ENCODE results near the gene NUDT17. TPM values are rescaled to one million over a fixed set of nuclear protein-coding genes. Genes with fewer than 3 reads are reported as not detected.

The NUDT17 gene
- total RNA-seq, 4 donors from 2014 or later, result 1.9 to 2.3 (median 2.0) TPM; not detected in 1

- DNase-seq, result no peak
- peaks cover 0 to 21% (median 4%) of the 10 kb centered on the region in 4 donors for H3K4me1 ChIP-seq
- TF ChIP-seq CTCF (IDR thresholded peaks at IDR 0.05) (no peak), POLR2A (IDR thresholded peaks at IDR 0.05) (no peak)
- no peaks in the 10 kb centered on the region for H3K9me3 ChIP-seq
- H3K4me3 ChIP-seq, result no peak overlapping the region
- H3K27me3 ChIP-seq, result no peaks in the 10 kb centered on the region
- no peaks in the 10 kb centered on the region for H3K36me3 ChIP-seq
- H3K27ac ChIP-seq, result no peak overlapping the region
These were observed 41.4 kb downstream of the NUDT17 start for GRCh38 chr1:145886816-145887215.

- H3K27ac ChIP-seq, result no peak overlapping the region
- peaks cover 0 to 26% (median 4%) of the 10 kb centered on the region in 4 donors for H3K4me1 ChIP-seq
- no peaks in the 10 kb centered on the region for H3K27me3 ChIP-seq
- TF ChIP-seq POLR2A (IDR thresholded peaks at IDR 0.05) (no peak), CTCF (IDR thresholded peaks at IDR 0.05) (no peak)
- DNase-seq, result no peak
- H3K36me3 ChIP-seq, result no peaks in the 10 kb centered on the region
- H3K4me3 ChIP-seq, result no peak overlapping the region
- H3K9me3 ChIP-seq, result no peaks in the 10 kb centered on the region
These were observed 42.2 kb downstream of the NUDT17 start for GRCh38 chr1:145887631-145888030.

GRCh38 chr1:145889722-145890121, 44.3 kb downstream of the NUDT17 start:
- Histone ChIP-seq H3K4me1 (peaks cover 0 to 27% (median 4%) of the 10 kb centered on the region in 4 donors), H3K36me3 (no peaks in the 10 kb centered on the region), H3K4me3 (no peak overlapping the region), H3K27me3 (no peaks in the 10 kb centered on the region), H3K9me3 (no peaks in the 10 kb centered on the region), H3K27ac (no peak overlapping the region)
- no peak for DNase-seq
- TF ChIP-seq CTCF (IDR thresholded peaks at IDR 0.05) (no peak), POLR2A (IDR thresholded peaks at IDR 0.05) (no peak)

- Histone ChIP-seq H3K27ac (peak overlapping the region in 3 of 4 donors; percentile 66 to 82 (median 79)), H3K9me3 (no peaks in the 10 kb centered on the region), H3K4me1 (peaks cover 0 to 21% (median 2%) of the 10 kb centered on the region in 4 donors), H3K4me3 (no peak overlapping the region), H3K27me3 (no peaks in the 10 kb centered on the region), H3K36me3 (no peaks in the 10 kb centered on the region)
- no peak for DNase-seq
- no peak for TF ChIP-seq CTCF (IDR thresholded peaks at IDR 0.05)
- TF ChIP-seq POLR2A (IDR thresholded peaks at IDR 0.05), result no peak
These were observed 45.7 kb downstream of the NUDT17 start for GRCh38 chr1:145891143-145891542.

GRCh38 chr1:145891587-145892485, 46.4 kb downstream of the NUDT17 start:
- peak; percentile 69 to 95 (median 92) for DNase-seq

More at GRCh38 chr1:145891587-145892485, 46.4 kb downstream of the NUDT17 start:
- no peaks in the 10 kb centered on the region for H3K9me3 ChIP-seq
- H3K4me3 ChIP-seq, result peak overlapping the region in 1 of 4 donors; percentile 6
- peak; percentile 66 to 97 (median 90) for TF ChIP-seq CTCF (IDR thresholded peaks at IDR 0.05)
- peak in 1 of 2 donors; percentile 13 for TF ChIP-seq POLR2A (IDR thresholded peaks at IDR 0.05)
- peaks cover 0 to 16% (median 2%) of the 10 kb centered on the region in 4 donors for H3K4me1 ChIP-seq
- H3K36me3 ChIP-seq, result no peaks in the 10 kb centered on the region
- H3K27ac ChIP-seq, result peak overlapping the region; percentile 19 to 82 (median 72)
- no peaks in the 10 kb centered on the region for H3K27me3 ChIP-seq
